ENCODE results near the gene POP7.
"Not testable (repeated sequence)": the region's sequence is repeated elsewhere in the genome, so short reads cannot be mapped to it uniquely, and the experiment has no call there.

DNA sequence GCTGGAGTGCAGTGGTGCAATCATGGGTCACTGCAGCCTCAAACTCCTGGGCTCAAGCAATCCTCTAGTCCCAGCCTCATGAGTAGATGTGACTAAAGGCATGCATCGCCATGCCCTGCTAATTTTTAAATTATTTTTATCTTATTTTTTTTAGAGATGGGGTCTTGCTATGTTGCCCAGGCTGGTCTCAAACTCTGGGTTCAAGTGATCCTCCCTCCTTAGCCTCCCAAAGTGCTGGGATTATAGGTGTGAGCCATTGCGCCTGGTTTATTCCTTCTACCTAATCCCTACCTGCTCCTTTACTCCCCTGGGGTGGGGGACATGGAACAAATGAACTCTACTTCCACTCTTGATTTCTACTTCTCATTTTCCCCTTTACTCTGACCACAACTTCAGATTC, 18.4 kb downstream of the POP7 start:
- TF ChIP-seq ZFP30, ZNF70, ESRRG (CRISPR knock-in tag; IDR thresholded peaks at IDR 0.05): not testable (repeated sequence)
- TF ChIP-seq, protein P1, sequence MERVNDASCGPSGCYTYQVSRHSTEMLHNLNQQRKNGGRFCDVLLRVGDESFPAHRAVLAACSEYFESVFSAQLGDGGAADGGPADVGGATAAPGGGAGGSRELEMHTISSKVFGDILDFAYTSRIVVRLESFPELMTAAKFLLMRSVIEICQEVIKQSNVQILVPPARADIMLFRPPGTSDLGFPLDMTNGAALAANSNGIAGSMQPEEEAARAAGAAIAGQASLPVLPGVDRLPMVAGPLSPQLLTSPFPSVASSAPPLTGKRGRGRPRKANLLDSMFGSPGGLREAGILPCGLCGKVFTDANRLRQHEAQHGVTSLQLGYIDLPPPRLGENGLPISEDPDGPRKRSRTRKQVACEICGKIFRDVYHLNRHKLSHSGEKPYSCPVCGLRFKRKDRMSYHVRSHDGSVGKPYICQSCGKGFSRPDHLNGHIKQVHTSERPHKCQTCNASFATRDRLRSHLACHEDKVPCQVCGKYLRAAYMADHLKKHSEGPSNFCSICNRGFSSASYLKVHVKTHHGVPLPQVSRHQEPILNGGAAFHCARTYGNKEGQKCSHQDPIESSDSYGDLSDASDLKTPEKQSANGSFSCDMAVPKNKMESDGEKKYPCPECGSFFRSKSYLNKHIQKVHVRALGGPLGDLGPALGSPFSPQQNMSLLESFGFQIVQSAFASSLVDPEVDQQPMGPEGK (CRISPR knock-in tag; IDR thresholded peaks at IDR 0.05; ENCODE audit: borderline replicate concordance), result not testable (repeated sequence)
- TF ChIP-seq, protein P2, sequence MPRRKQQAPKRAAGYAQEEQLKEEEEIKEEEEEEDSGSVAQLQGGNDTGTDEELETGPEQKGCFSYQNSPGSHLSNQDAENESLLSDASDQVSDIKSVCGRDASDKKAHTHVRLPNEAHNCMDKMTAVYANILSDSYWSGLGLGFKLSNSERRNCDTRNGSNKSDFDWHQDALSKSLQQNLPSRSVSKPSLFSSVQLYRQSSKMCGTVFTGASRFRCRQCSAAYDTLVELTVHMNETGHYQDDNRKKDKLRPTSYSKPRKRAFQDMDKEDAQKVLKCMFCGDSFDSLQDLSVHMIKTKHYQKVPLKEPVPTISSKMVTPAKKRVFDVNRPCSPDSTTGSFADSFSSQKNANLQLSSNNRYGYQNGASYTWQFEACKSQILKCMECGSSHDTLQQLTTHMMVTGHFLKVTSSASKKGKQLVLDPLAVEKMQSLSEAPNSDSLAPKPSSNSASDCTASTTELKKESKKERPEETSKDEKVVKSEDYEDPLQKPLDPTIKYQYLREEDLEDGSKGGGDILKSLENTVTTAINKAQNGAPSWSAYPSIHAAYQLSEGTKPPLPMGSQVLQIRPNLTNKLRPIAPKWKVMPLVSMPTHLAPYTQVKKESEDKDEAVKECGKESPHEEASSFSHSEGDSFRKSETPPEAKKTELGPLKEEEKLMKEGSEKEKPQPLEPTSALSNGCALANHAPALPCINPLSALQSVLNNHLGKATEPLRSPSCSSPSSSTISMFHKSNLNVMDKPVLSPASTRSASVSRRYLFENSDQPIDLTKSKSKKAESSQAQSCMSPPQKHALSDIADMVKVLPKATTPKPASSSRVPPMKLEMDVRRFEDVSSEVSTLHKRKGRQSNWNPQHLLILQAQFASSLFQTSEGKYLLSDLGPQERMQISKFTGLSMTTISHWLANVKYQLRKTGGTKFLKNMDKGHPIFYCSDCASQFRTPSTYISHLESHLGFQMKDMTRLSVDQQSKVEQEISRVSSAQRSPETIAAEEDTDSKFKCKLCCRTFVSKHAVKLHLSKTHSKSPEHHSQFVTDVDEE (CRISPR knock-in tag; IDR thresholded peaks at IDR 0.05), result not testable (repeated sequence)
- TF ChIP-seq, protein P3, sequence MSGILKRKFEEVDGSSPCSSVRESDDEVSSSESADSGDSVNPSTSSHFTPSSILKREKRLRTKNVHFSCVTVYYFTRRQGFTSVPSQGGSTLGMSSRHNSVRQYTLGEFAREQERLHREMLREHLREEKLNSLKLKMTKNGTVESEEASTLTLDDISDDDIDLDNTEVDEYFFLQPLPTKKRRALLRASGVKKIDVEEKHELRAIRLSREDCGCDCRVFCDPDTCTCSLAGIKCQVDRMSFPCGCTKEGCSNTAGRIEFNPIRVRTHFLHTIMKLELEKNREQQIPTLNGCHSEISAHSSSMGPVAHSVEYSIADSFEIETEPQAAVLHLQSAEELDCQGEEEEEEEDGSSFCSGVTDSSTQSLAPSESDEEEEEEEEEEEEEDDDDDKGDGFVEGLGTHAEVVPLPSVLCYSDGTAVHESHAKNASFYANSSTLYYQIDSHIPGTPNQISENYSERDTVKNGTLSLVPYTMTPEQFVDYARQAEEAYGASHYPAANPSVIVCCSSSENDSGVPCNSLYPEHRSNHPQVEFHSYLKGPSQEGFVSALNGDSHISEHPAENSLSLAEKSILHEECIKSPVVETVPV (CRISPR knock-in tag; IDR thresholded peaks at IDR 0.05), result not testable (repeated sequence)
